ENCODE data around the gene SLC39A3. TPM values are rescaled to one million over a fixed set of nuclear protein-coding genes. Genes with fewer than 3 reads are reported as not detected.

The SLC39A3 gene
- total RNA-seq, 1 experiment from 2014 or later = 46.6 TPM

DNA sequence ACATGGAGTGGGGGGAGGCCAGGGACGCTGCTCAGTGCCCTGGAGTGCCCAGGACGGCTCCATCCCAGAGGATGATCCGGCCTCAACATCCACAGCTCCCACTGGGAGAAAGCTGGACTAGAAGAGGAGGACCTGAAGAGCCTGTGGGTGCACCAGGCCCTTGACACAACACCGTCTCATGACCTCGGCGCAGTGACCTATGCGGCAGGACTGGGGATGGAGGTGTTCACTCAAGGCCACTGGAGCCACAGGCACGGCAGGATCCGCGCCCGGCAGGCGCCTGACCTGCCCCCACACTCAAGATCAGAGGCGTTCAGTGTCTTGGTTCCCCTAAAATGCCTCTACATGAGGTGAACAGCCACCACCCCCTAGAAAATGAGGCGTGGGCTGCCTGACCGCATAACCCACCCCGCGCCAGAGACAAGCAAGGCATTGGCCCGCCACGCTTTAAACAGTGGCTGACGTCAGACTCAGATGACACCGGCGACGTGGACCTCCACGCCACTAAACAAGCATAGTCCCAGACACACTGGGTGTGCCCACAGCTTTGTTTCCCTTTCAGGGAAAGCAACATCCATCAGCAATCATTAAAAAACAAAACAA, 35.2 kb upstream of the SLC39A3 start:
- Histone ChIP-seq H3K4me3 (ENCODE audit: low read depth in 2 of 2, low read length in 2 of 2) (no peak overlapping the region), H3K9me3 (ENCODE audit: control insufficient read depth, insufficient read depth, low read depth, low read length) (no peaks in the 10 kb centered on the region), H3K4me1 (ENCODE audit: control insufficient read depth, insufficient read depth, low read length) (no peaks in the 10 kb centered on the region), H3K36me3 (ENCODE audit: control insufficient read depth, insufficient read depth, low read length) (no peaks in the 10 kb centered on the region), H3K27ac (ENCODE audit: low read length) (no peak overlapping the region), H3K27me3 (ENCODE audit: control insufficient read depth, insufficient read depth, low read length) (no peaks in the 10 kb centered on the region)
- POLR2A ChIA-PET = no interaction called here
- ATAC-seq (no peak), DNase-seq (ENCODE audit: low read depth, low spot score) (no peak)
- intact Hi-C loops (cut with micrococcal nuclease; ENCODE audit: unreplicated experiment) = no loop called here
- in situ Hi-C loops (cut with HindIII; ENCODE audit: low pct_unique_long_range_greater_than_20kb, low sequenced_read_pairs) = no loop called here
- CTCF ChIA-PET = no interaction called here
- no TSS peak for BruUV-seq (replicated peaks)
- TF ChIP-seq TCF7L2 (IDR thresholded peaks at IDR 0.05; ENCODE audit: low read depth, low read length) = no peak
- no peak for TF ChIP-seq REST (IDR thresholded peaks at IDR 0.05; ENCODE audit: insufficient read depth in 1 of 2, low read depth in 2 of 2, low read length in 1 of 2)
- TF ChIP-seq SIN3A (IDR thresholded peaks at IDR 0.05; ENCODE audit: borderline replicate concordance, insufficient read depth, low read depth, low read length) = no peak
- TF ChIP-seq, protein P1, sequence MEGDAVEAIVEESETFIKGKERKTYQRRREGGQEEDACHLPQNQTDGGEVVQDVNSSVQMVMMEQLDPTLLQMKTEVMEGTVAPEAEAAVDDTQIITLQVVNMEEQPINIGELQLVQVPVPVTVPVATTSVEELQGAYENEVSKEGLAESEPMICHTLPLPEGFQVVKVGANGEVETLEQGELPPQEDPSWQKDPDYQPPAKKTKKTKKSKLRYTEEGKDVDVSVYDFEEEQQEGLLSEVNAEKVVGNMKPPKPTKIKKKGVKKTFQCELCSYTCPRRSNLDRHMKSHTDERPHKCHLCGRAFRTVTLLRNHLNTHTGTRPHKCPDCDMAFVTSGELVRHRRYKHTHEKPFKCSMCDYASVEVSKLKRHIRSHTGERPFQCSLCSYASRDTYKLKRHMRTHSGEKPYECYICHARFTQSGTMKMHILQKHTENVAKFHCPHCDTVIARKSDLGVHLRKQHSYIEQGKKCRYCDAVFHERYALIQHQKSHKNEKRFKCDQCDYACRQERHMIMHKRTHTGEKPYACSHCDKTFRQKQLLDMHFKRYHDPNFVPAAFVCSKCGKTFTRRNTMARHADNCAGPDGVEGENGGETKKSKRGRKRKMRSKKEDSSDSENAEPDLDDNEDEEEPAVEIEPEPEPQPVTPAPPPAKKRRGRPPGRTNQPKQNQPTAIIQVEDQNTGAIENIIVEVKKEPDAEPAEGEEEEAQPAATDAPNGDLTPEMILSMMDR (IDR thresholded peaks at IDR 0.05) = no peak
- TF ChIP-seq POLR2AphosphoS5 (IDR thresholded peaks at IDR 0.05; ENCODE audit: low read depth, low read length) = no peak

GRCh38 chr19:2774083-2774679, 34.4 kb upstream of the SLC39A3 start:
- Histone ChIP-seq H3K9me3 (ENCODE audit: control insufficient read depth, insufficient read depth, low read depth, low read length) (no peaks in the 10 kb centered on the region), H3K4me1 (ENCODE audit: control insufficient read depth, insufficient read depth, low read length) (no peaks in the 10 kb centered on the region), H3K4me3 (ENCODE audit: low read depth in 2 of 2, low read length in 2 of 2) (no peak overlapping the region), H3K27ac (ENCODE audit: low read length) (no peak overlapping the region), H3K36me3 (ENCODE audit: control insufficient read depth, insufficient read depth, low read length) (no peaks in the 10 kb centered on the region), H3K27me3 (ENCODE audit: control insufficient read depth, insufficient read depth, low read length) (no peaks in the 10 kb centered on the region)
- in situ Hi-C loops (cut with HindIII; ENCODE audit: low pct_unique_long_range_greater_than_20kb, low sequenced_read_pairs) (no loop called here), intact Hi-C loops (cut with micrococcal nuclease; ENCODE audit: unreplicated experiment) (no loop called here)
- ChIA-PET CTCF (interaction anchor here (0.6 kb wide), 1 partner anchor 25 kb away, joined by 3 read pairs; no protein-coding TSS in a partner anchor), POLR2A (no interaction called here)
- no peak for TF ChIP-seq TCF7L2 (IDR thresholded peaks at IDR 0.05; ENCODE audit: low read depth, low read length)
- no peak for TF ChIP-seq SIN3A (IDR thresholded peaks at IDR 0.05; ENCODE audit: borderline replicate concordance, insufficient read depth, low read depth, low read length)
- TF ChIP-seq, protein P1 (IDR thresholded peaks at IDR 0.05) = no peak
- ATAC-seq (no peak), DNase-seq (ENCODE audit: low read depth, low spot score) (no peak)
- BruUV-seq (replicated peaks) = no TSS peak
